OCI-LY3 (cell line): ENCODE data around the gene NEB.
"Not testable (repeated sequence)": the region's sequence is repeated elsewhere in the genome, so short reads cannot be mapped to it uniquely, and the experiment has no call there.

Source experiments
- H2AFZ ChIP-seq: fragments of 200-600, 300-600 bp; shearing (Covaris generic); 2 replicates; pipeline ENCODE4 v1.6.0; 2014; ENCODE audit warnings: antibody characterized with exemption, low read depth, low read length
- H3K27ac ChIP-seq: fragments of 200-600, 300-600 bp; sonication (generic); 2 replicates; pipeline ENCODE4 v1.5.1; 2014; ENCODE audit warnings: mild to moderate bottlenecking, low read length, moderate library complexity, mixed read lengths
- H3K27me3 ChIP-seq: fragments of 200-600, 300-600 bp; sonication (generic); 2 replicates; pipeline ENCODE4 v1.6.1; 2014; ENCODE audit warnings: low read depth, low read length, mixed read lengths
- H3K36me3 ChIP-seq: fragments of 200-600, 300-600 bp; sonication (generic); replicated peaks from 2 replicates; pipeline ENCODE3; 2014; ENCODE audit warnings: low read depth, low read length, mixed read lengths
- H3K4me1 ChIP-seq: fragments of 300-600, 200-600 bp; sonication (generic); 2 replicates; pipeline ENCODE4 v1.6.1; 2014; ENCODE audit warnings: low read length, mixed read lengths
- H3K4me2 ChIP-seq: fragments of 200-600, 300-600 bp; sonication (generic); 2 replicates; pipeline ENCODE4 v1.6.1; 2014; ENCODE audit warnings: low read length, mixed read lengths
- H3K4me3 ChIP-seq: fragments of 300-600, 200-600 bp; sonication (generic); 2 replicates; pipeline ENCODE4 v1.5.1; 2014; ENCODE audit warnings: antibody characterized with exemption, mild to moderate bottlenecking, low read length, moderate library complexity
- H3K79me2 ChIP-seq: fragments of 300-600, 200-600 bp; shearing (Covaris generic); 2 replicates; pipeline ENCODE4 v1.6.1; 2014; ENCODE audit warnings: mild to moderate bottlenecking, low read length, mixed read lengths
- H3K9ac ChIP-seq: fragments of 300-600, 200-600 bp; shearing (Covaris generic); 2 replicates; pipeline ENCODE4 v1.6.0; 2014; ENCODE audit warnings: mild to moderate bottlenecking, low read length, moderate library complexity
- H3K9me3 ChIP-seq: fragments of 200-600, 300-600 bp; shearing (Covaris generic); 2 replicates; pipeline ENCODE4 v1.6.1; 2014; ENCODE audit warnings: low read length, mixed read lengths; ENCODE audit not compliant: insufficient read depth
- H4K20me1 ChIP-seq: fragments of 200-600, 300-600 bp; sonication (generic); 2 replicates; pipeline ENCODE4 v1.6.1; 2016; ENCODE audit warnings: low read length, mixed read lengths; ENCODE audit not compliant: insufficient read depth
- CTCF ChIP-seq: fragments of 200-600, 300-600 bp; sonication (generic); IDR thresholded peaks from 2 replicates; pipeline ENCODE4 v1.5.1; 2014; ENCODE audit warnings: antibody characterized with exemption, low read length, low read depth
- EZH2phosphoT487 ChIP-seq: fragments of 200-600 bp; shearing (Covaris generic); IDR thresholded peaks from 2 replicates; pipeline ENCODE4 v1.6.1; 2018; ENCODE audit warnings: antibody characterized with exemption, mixed run types, low read depth

NEB gene

GRCh38 chr2:151568501-151568900 is 165.8 kb downstream of the NEB start:
- H3K4me2 ChIP-seq = no peak overlapping the region
- no peaks in the 10 kb centered on the region for H3K36me3 ChIP-seq
- H3K79me2 ChIP-seq = no peaks in the 10 kb centered on the region
- TF ChIP-seq EZH2phosphoT487 (no peak), CTCF (no peak)
- H3K27me3 ChIP-seq = no peaks in the 10 kb centered on the region
- H3K4me3 ChIP-seq = no peak overlapping the region
- H3K9ac ChIP-seq = no peak overlapping the region
- no peak overlapping the region for H3K27ac ChIP-seq
- H4K20me1 ChIP-seq = no peaks in the 10 kb centered on the region
- H3K4me1 ChIP-seq = no peaks in the 10 kb centered on the region
- no peak overlapping the region for H2AFZ ChIP-seq
- H3K9me3 ChIP-seq = no peaks in the 10 kb centered on the region

- no peak overlapping the region for H3K27ac ChIP-seq
- H3K9me3 ChIP-seq = no peaks in the 10 kb centered on the region
- no peaks in the 10 kb centered on the region for H3K27me3 ChIP-seq
- H3K36me3 ChIP-seq = no peaks in the 10 kb centered on the region
- no peak for TF ChIP-seq EZH2phosphoT487
- TF ChIP-seq CTCF = no peak
- no peak overlapping the region for H3K4me2 ChIP-seq
- no peaks in the 10 kb centered on the region for H3K79me2 ChIP-seq
- H3K4me3 ChIP-seq = no peak overlapping the region
- H3K4me1 ChIP-seq = no peaks in the 10 kb centered on the region
- H3K9ac ChIP-seq = no peak overlapping the region
- H2AFZ ChIP-seq = no peak overlapping the region
- H4K20me1 ChIP-seq = no peaks in the 10 kb centered on the region
Measured at GRCh38 chr2:151567006-151567405, 167.3 kb downstream of the NEB start.

GRCh38 chr2:151562398-151562797 is 171.9 kb downstream of the NEB start:
- Histone ChIP-seq H3K27me3 (no peaks in the 10 kb centered on the region), H3K27ac (no peak overlapping the region), H3K4me2 (no peak overlapping the region), H3K79me2 (no peaks in the 10 kb centered on the region), H3K9me3 (no peaks in the 10 kb centered on the region), H3K36me3 (no peaks in the 10 kb centered on the region), H2AFZ (no peak overlapping the region), H3K9ac (no peak overlapping the region), H3K4me3 (no peak overlapping the region), H3K4me1 (no peaks in the 10 kb centered on the region), H4K20me1 (no peaks in the 10 kb centered on the region)
- TF ChIP-seq EZH2phosphoT487 = no peak
- TF ChIP-seq CTCF = no peak

GRCh38 chr2:151560289-151560688 is 174.0 kb downstream of the NEB start:
- Histone ChIP-seq H3K4me3 (no peak overlapping the region), H3K79me2 (no peaks in the 10 kb centered on the region), H3K9me3 (no peaks in the 10 kb centered on the region), H2AFZ (no peak overlapping the region), H3K27ac (no peak overlapping the region), H3K9ac (no peak overlapping the region), H3K4me2 (no peak overlapping the region), H3K4me1 (no peaks in the 10 kb centered on the region), H4K20me1 (no peaks in the 10 kb centered on the region), H3K27me3 (no peaks in the 10 kb centered on the region), H3K36me3 (no peaks in the 10 kb centered on the region)
- TF ChIP-seq CTCF = no peak
- TF ChIP-seq EZH2phosphoT487 = no peak

- H2AFZ ChIP-seq, H3K27me3 ChIP-seq, H4K20me1 ChIP-seq, H3K79me2 ChIP-seq, H3K9me3 ChIP-seq, H3K4me3 ChIP-seq, H3K27ac ChIP-seq, H3K4me1 ChIP-seq, H3K9ac ChIP-seq, H3K4me2 ChIP-seq, H3K36me3 ChIP-seq: not testable (repeated sequence)
Measured at GRCh38 chr2:151559431-151559830, 174.8 kb downstream of the NEB start.

- not testable (repeated sequence) for H2AFZ ChIP-seq, H3K79me2 ChIP-seq, H3K9ac ChIP-seq, H3K9me3 ChIP-seq, H3K4me2 ChIP-seq, H3K27ac ChIP-seq, H3K27me3 ChIP-seq, H4K20me1 ChIP-seq, H3K4me3 ChIP-seq, H3K4me1 ChIP-seq, H3K36me3 ChIP-seq
Measured at GRCh38 chr2:151557883-151558282, 176.4 kb downstream of the NEB start.
